ENCODE data around the gene S100A7.

The S100A7 gene

GRCh38 chr1:153439273-153439672 is 21.2 kb downstream of the S100A7 start:
- no peaks in the 10 kb centered on the region for H3K27me3 ChIP-seq (ENCODE audit: control insufficient read depth in 1 of 2, insufficient read depth in 2 of 2, low read length in 2 of 2)
- no peak overlapping the region for H3K27ac ChIP-seq (ENCODE audit: low read depth, low read length)
- H3K9ac ChIP-seq (ENCODE audit: low read length) = no peak overlapping the region
- no peaks in the 10 kb centered on the region for H3K9me3 ChIP-seq (ENCODE audit: low read length)
- H3K4me1 ChIP-seq (ENCODE audit: insufficient read depth, low read length) = no peaks in the 10 kb centered on the region
- H3K36me3 ChIP-seq (ENCODE audit: insufficient read depth, low read length) = no peaks in the 10 kb centered on the region
- H3K4me3 ChIP-seq (ENCODE audit: low read depth in 1 of 2, low read length in 2 of 2) = no peak overlapping the region

GRCh38 chr1:153438599-153438998 is 21.9 kb downstream of the S100A7 start:
- H3K4me1 ChIP-seq (ENCODE audit: insufficient read depth, low read length) = no peaks in the 10 kb centered on the region
- H3K9me3 ChIP-seq (ENCODE audit: low read length) = no peaks in the 10 kb centered on the region
- no peaks in the 10 kb centered on the region for H3K27me3 ChIP-seq (ENCODE audit: control insufficient read depth in 1 of 2, insufficient read depth in 2 of 2, low read length in 2 of 2)
- no peak overlapping the region for H3K9ac ChIP-seq (ENCODE audit: low read length)
- no peak overlapping the region for H3K4me3 ChIP-seq (ENCODE audit: low read depth in 1 of 2, low read length in 2 of 2)
- no peak overlapping the region for H3K27ac ChIP-seq (ENCODE audit: low read depth, low read length)
- H3K36me3 ChIP-seq (ENCODE audit: insufficient read depth, low read length) = no peaks in the 10 kb centered on the region

- H3K36me3 ChIP-seq (ENCODE audit: insufficient read depth, low read length) = no peaks in the 10 kb centered on the region
- no peak overlapping the region for H3K27ac ChIP-seq (ENCODE audit: low read depth, low read length)
- no peaks in the 10 kb centered on the region for H3K27me3 ChIP-seq (ENCODE audit: control insufficient read depth in 1 of 2, insufficient read depth in 2 of 2, low read length in 2 of 2)
- H3K9me3 ChIP-seq (ENCODE audit: low read length) = no peaks in the 10 kb centered on the region
- no peaks in the 10 kb centered on the region for H3K4me1 ChIP-seq (ENCODE audit: insufficient read depth, low read length)
- no peak overlapping the region for H3K4me3 ChIP-seq (ENCODE audit: low read depth in 1 of 2, low read length in 2 of 2)
- no peak overlapping the region for H3K9ac ChIP-seq (ENCODE audit: low read length)
These were observed 23.2 kb downstream of the S100A7 start for GRCh38 chr1:153437236-153437635.

GRCh38 chr1:153434746-153435455 is 25.6 kb downstream of the S100A7 start:
- H3K4me1 ChIP-seq (ENCODE audit: insufficient read depth, low read length) = no peaks in the 10 kb centered on the region
- no peaks in the 10 kb centered on the region for H3K27me3 ChIP-seq (ENCODE audit: control insufficient read depth in 1 of 2, insufficient read depth in 2 of 2, low read length in 2 of 2)
- no peak overlapping the region for H3K27ac ChIP-seq (ENCODE audit: low read depth, low read length)
- no peak overlapping the region for H3K4me3 ChIP-seq (ENCODE audit: low read depth in 1 of 2, low read length in 2 of 2)
- no peaks in the 10 kb centered on the region for H3K9me3 ChIP-seq (ENCODE audit: low read length)
- no peaks in the 10 kb centered on the region for H3K36me3 ChIP-seq (ENCODE audit: insufficient read depth, low read length)
- H3K9ac ChIP-seq (ENCODE audit: low read length) = no peak overlapping the region

- H3K27ac ChIP-seq (ENCODE audit: low read depth, low read length) = no peak overlapping the region
These were observed 27.4 kb downstream of the S100A7 start for GRCh38 chr1:153432874-153433681.

GRCh38 chr1:153431928-153432327 is 28.5 kb downstream of the S100A7 start:
- Histone ChIP-seq H3K9me3 (ENCODE audit: low read length) (no peaks in the 10 kb centered on the region), H3K36me3 (ENCODE audit: insufficient read depth, low read length) (no peaks in the 10 kb centered on the region), H3K27me3 (ENCODE audit: control insufficient read depth in 1 of 2, insufficient read depth in 2 of 2, low read length in 2 of 2) (no peaks in the 10 kb centered on the region), H3K9ac (ENCODE audit: low read length) (no peak overlapping the region), H3K27ac (ENCODE audit: low read depth, low read length) (no peak overlapping the region), H3K4me3 (ENCODE audit: low read depth in 1 of 2, low read length in 2 of 2) (no peak overlapping the region), H3K4me1 (ENCODE audit: insufficient read depth, low read length) (no peaks in the 10 kb centered on the region)

More at GRCh38 chr1:153432874-153433681, 27.4 kb downstream of the S100A7 start:
- Histone ChIP-seq H3K9me3 (ENCODE audit: low read length) (no peaks in the 10 kb centered on the region), H3K4me3 (ENCODE audit: low read depth in 1 of 2, low read length in 2 of 2) (no peak overlapping the region), H3K36me3 (ENCODE audit: insufficient read depth, low read length) (no peaks in the 10 kb centered on the region), H3K4me1 (ENCODE audit: insufficient read depth, low read length) (no peaks in the 10 kb centered on the region), H3K9ac (ENCODE audit: low read length) (no peak overlapping the region), H3K27me3 (ENCODE audit: control insufficient read depth in 1 of 2, insufficient read depth in 2 of 2, low read length in 2 of 2) (no peaks in the 10 kb centered on the region)

- Histone ChIP-seq H3K9ac (ENCODE audit: low read length) (no peak overlapping the region), H3K27me3 (ENCODE audit: control insufficient read depth in 1 of 2, insufficient read depth in 2 of 2, low read length in 2 of 2) (no peaks in the 10 kb centered on the region), H3K9me3 (ENCODE audit: low read length) (no peaks in the 10 kb centered on the region), H3K27ac (ENCODE audit: low read depth, low read length) (no peak overlapping the region), H3K36me3 (ENCODE audit: insufficient read depth, low read length) (no peaks in the 10 kb centered on the region), H3K4me3 (ENCODE audit: low read depth in 1 of 2, low read length in 2 of 2) (no peak overlapping the region), H3K4me1 (ENCODE audit: insufficient read depth, low read length) (no peaks in the 10 kb centered on the region)
These were observed 29.0 kb downstream of the S100A7 start for GRCh38 chr1:153431427-153431826.

GRCh38 chr1:153431002-153431401 is 29.4 kb downstream of the S100A7 start:
- Histone ChIP-seq H3K36me3 (ENCODE audit: insufficient read depth, low read length) (no peaks in the 10 kb centered on the region), H3K9me3 (ENCODE audit: low read length) (no peaks in the 10 kb centered on the region), H3K4me3 (ENCODE audit: low read depth in 1 of 2, low read length in 2 of 2) (no peak overlapping the region), H3K9ac (ENCODE audit: low read length) (no peak overlapping the region), H3K4me1 (ENCODE audit: insufficient read depth, low read length) (no peaks in the 10 kb centered on the region), H3K27me3 (ENCODE audit: control insufficient read depth in 1 of 2, insufficient read depth in 2 of 2, low read length in 2 of 2) (no peaks in the 10 kb centered on the region), H3K27ac (ENCODE audit: low read depth, low read length) (no peak overlapping the region)

GRCh38 chr1:153430561-153430960 is 29.9 kb downstream of the S100A7 start:
- Histone ChIP-seq H3K27ac (ENCODE audit: low read depth, low read length) (no peak overlapping the region), H3K4me1 (ENCODE audit: insufficient read depth, low read length) (no peaks in the 10 kb centered on the region), H3K9me3 (ENCODE audit: low read length) (no peaks in the 10 kb centered on the region), H3K36me3 (ENCODE audit: insufficient read depth, low read length) (no peaks in the 10 kb centered on the region), H3K27me3 (ENCODE audit: control insufficient read depth in 1 of 2, insufficient read depth in 2 of 2, low read length in 2 of 2) (no peaks in the 10 kb centered on the region), H3K9ac (ENCODE audit: low read length) (no peak overlapping the region), H3K4me3 (ENCODE audit: low read depth in 1 of 2, low read length in 2 of 2) (no peak overlapping the region)

GRCh38 chr1:153430166-153430553 is 30.3 kb downstream of the S100A7 start:
- no peak overlapping the region for H3K4me3 ChIP-seq (ENCODE audit: low read depth in 1 of 2, low read length in 2 of 2)
- H3K27ac ChIP-seq (ENCODE audit: low read depth, low read length) = no peak overlapping the region
- no peaks in the 10 kb centered on the region for H3K4me1 ChIP-seq (ENCODE audit: insufficient read depth, low read length)
- H3K27me3 ChIP-seq (ENCODE audit: control insufficient read depth in 1 of 2, insufficient read depth in 2 of 2, low read length in 2 of 2) = no peaks in the 10 kb centered on the region
- H3K9me3 ChIP-seq (ENCODE audit: low read length) = no peaks in the 10 kb centered on the region
- no peak overlapping the region for H3K9ac ChIP-seq (ENCODE audit: low read length)
- no peaks in the 10 kb centered on the region for H3K36me3 ChIP-seq (ENCODE audit: insufficient read depth, low read length)

GRCh38 chr1:153429266-153430165 is 30.9 kb downstream of the S100A7 start:
- no peak overlapping the region for H3K9ac ChIP-seq (ENCODE audit: low read length)
- H3K4me3 ChIP-seq (ENCODE audit: low read depth in 1 of 2, low read length in 2 of 2) = no peak overlapping the region
- no peaks in the 10 kb centered on the region for H3K27me3 ChIP-seq (ENCODE audit: control insufficient read depth in 1 of 2, insufficient read depth in 2 of 2, low read length in 2 of 2)
- no peaks in the 10 kb centered on the region for H3K9me3 ChIP-seq (ENCODE audit: low read length)
- H3K36me3 ChIP-seq (ENCODE audit: insufficient read depth, low read length) = no peaks in the 10 kb centered on the region
- no peak overlapping the region for H3K27ac ChIP-seq (ENCODE audit: low read depth, low read length)
- H3K4me1 ChIP-seq (ENCODE audit: insufficient read depth, low read length) = no peaks in the 10 kb centered on the region

Measured in muscle layer of colon (tissue), 2 donors.